ENCODE results near the gene OSBPL6.

GRCh38 chr2:178285287-178285615, 90.9 kb downstream of the OSBPL6 start:
- TF ChIP-seq CTCF (IDR thresholded peaks at IDR 0.05) = no peak
- TF ChIP-seq POLR2AphosphoS5 (IDR thresholded peaks at IDR 0.05; ENCODE audit: low read depth, low read length) = no peak

All from Panc1 (cell line).